Stimulated activated naive CD8-positive, alpha-beta T cell treated with anti-CD3 and anti-CD28 coated beads, Interleukin-15, Interleukin-2, amounts not matched to agents 100 U/mL and 50 U/mL, for 24 hours (primary cell): ENCODE measurements around the gene PSMC4.
A peak's percentile ranks its signal among the peaks of the same experiment; 100 is the strongest.
"Not testable (repeated sequence)": the region's sequence is repeated elsewhere in the genome, so short reads cannot be mapped to it uniquely, and the experiment has no call there.

ENCODE experiments used
- ATAC-seq: fragments of 150-1000 bp; cut with Tn5 transposase; one replicate; pipeline ENCODE4 v1.10.0; 2021
- DNase-seq: peaks from one replicate; pipeline ENCODE4 v3.0.0; 2021

Gene PSMC4

DNA sequence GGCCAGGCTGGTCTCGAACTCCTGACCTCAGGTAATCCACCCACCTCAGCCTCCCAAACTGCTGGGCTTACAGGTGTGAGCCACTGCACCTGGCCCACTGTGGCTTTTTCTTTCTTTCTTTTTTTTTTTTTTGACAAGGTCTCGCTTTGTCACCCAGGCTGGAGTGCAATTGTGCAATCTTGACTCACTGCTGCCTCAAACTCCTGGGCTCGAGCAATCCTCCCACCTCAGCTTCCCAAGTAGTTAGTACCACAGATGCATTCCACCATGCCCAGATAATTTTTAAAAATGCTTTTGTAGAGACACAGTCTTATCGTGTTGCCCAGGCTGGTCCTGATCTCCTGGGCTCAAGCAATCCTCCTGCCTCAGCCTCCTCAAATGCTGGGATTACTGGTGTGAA is 24.4 kb upstream of the PSMC4 start:
- ATAC-seq (no peak), DNase-seq (no peak)

DNA sequence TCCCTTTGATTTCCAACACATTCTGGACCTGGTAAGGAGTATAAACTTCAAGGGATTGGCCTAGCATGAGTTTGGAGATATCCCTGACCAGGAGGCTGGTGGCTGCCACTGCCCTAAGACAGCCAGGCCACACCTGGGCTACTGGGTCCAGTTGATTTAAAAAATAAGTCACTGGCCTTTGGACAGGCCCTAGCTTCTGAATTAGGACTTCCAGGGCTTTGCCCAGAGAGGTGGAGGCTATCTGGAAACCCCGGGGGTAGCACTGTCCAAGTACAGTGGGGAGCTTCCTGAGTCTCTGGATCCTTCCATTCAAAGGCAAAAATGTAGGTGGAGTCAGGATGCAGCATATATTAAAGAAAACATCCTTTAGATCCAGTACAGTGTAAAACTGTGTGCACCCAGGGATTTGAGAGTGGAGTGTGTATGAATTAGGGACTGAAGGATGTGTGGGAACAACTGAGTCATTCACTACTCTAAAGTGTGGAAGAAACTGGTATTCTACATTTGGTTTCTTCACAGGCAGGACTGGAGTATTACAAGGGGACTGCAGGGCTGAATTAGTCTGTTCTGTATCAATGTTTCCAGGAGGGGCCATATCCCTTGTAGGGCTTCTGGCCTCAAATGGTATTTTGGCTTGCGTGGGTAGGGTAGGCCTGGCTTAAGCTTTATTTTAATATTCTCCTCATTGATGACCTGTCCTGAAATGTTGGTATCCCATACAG is 21.8 kb upstream of the PSMC4 start:
- DNase-seq (peak; percentile 16), ATAC-seq (peak; percentile 87)

GRCh38 chr19:39951065-39951650 is 19.8 kb upstream of the PSMC4 start:
- ATAC-seq (no peak), DNase-seq (peak; percentile 4)

GRCh38 chr19:39951686-39952085 is 19.3 kb upstream of the PSMC4 start:
- DNase-seq (peak; percentile 25), ATAC-seq (no peak)

- ATAC-seq (no peak), DNase-seq (peak; percentile 6)
These were observed 17.1 kb upstream of the PSMC4 start for GRCh38 chr19:39953915-39954314.

DNA sequence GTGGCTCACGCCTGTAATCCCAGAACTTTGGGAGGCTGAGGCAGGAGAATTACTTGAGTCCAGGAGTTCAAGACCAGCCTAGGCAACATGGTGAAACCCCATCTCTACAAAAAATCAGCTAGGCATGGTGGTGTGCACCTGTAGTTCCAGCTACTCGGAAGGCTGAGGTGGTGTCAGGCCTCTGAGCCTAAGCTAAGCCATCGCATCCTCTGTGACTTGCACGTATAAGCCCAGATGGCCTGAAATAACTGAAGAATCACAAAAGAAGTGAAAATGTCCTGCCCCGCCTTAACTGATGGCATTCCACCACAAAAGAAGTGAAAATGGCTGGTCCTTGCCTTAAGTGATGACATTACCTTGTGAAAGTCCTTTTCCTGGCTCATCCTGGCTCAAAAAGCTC is 13.1 kb upstream of the PSMC4 start:
- DNase-seq: peak; percentile 2

GRCh38 chr19:39958942-39959341 is 12.0 kb upstream of the PSMC4 start:
- peak; percentile 35 for ATAC-seq
- DNase-seq: peak; percentile 6

More for the DNA sequence above, 13.1 kb upstream of the PSMC4 start:
- not testable (repeated sequence) for ATAC-seq

- DNase-seq: peak; percentile 6
- ATAC-seq: not testable (repeated sequence)
These were observed 11.6 kb upstream of the PSMC4 start for GRCh38 chr19:39959407-39959806.

DNA sequence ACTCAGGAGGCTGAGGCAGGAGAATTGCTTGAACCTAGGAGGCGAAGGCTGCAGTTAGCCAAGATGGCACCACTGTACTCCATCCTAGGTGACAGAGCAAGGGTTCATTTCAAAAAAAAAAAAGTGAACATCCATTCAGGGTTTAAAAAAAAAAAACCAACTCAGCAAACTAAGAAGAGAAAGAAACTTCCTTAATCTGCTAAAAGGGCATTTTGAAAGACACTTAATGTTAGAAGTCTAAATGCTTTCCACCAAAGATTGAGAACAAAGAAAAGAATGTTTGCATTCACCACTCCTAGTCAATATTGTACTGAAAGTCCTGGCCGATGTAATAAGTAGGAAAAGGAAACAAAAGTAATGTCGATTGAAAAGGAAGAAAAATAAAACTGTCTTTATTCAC is 7.1 kb upstream of the PSMC4 start:
- no peak for ATAC-seq

DNA sequence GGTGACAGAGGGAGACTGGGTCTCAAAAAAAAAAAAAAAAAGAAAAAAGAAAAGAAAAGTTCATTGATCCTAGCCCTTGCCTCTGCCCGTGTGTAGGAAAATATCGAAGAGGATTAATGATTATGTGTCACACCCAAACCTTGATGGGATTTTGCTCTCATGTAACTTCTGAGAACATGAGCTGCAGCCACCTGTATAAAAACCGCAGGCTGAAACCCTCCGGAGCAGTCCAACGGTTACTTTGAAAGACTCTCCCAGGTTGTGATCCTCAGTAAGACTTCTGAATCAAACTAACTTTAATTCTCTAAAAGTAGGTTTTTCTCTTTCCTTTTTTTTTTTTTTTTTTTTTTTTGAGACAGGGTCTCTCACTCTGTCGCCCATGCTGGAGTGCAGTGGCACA is 4.3 kb upstream of the PSMC4 start:
- peak; percentile 1 for DNase-seq
- ATAC-seq: no peak

More for the DNA sequence above, 7.1 kb upstream of the PSMC4 start:
- no peak for DNase-seq

- ATAC-seq: no peak
- peak; percentile 2 for DNase-seq
These were observed 3.4 kb upstream of the PSMC4 start for GRCh38 chr19:39967561-39967960.

DNA sequence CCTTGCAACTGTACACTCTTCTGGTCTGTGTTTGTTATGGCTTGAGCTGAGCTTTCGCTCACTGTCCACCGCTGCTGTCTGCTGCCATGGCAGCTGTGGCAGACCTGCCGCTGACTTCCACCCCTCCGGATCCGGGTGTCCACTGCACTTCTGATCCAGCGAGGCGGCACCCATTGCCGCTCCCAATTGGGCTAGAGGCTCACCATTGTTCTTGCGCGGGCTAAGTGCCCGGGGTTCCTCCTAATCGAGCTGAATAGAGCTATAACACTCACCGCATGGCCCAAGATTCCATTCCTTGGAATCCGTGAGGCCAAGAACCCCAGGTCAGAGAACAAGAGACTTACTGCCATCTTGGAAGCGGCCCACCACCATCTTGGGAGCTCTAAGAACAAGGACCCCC is 2.2 kb upstream of the PSMC4 start:
- DNase-seq (peak; percentile 2), ATAC-seq (no peak)

DNA sequence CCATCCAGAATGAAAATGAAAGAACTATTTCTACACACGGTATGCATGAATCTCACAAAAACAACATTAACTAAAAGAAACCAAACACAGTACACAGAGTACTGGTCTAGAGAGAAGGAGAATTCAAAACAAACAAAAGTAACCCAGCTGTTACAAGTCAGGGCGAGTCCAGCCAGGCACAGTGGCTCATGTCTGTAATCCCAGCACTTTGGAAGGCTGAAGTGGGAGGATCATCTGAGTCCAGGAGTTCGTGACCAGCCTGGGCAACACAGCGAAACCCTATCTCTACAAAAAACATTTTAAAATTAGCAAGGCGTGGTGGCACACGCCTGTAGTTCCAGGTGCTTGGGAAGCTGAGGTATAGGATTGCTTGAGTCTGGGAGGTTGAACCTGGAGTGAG is 1.7 kb upstream of the PSMC4 start:
- DNase-seq (peak; percentile 5), ATAC-seq (no peak)

- ATAC-seq (no peak), DNase-seq (peak; percentile 12)
These were observed 1.1 kb upstream of the PSMC4 start for GRCh38 chr19:39969681-39970424.

GRCh38 chr19:39970425-39970674 is 615 bp upstream of the PSMC4 start:
- DNase-seq: no peak
- no peak for ATAC-seq

GRCh38 chr19:39971380-39972035 is 543 bp downstream of the PSMC4 start:
- ATAC-seq (no peak), DNase-seq (peak; percentile 29)

- ATAC-seq: no peak
- DNase-seq: peak; percentile 1
These were observed 3.6 kb downstream of the PSMC4 start for GRCh38 chr19:39974377-39975155.

DNA sequence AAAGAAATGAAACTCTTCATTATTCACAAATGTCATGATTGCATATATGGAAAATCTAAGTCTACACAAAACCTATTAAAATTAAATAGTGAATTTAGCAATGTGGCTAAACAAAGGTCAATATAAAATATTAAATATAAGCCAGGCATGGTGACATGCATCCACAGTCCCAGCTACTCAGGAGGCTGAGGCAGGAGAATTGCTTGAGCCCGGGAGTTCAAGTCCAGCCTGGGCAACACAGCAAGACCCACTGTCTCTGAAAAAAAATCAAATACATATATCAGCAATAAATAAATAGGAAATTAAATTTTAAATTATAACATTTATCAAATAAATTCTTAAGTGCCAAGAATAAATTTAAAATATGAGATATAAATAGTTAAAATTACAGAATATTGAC is 11.9 kb downstream of the PSMC4 start:
- DNase-seq (no peak), ATAC-seq (no peak)

DNA sequence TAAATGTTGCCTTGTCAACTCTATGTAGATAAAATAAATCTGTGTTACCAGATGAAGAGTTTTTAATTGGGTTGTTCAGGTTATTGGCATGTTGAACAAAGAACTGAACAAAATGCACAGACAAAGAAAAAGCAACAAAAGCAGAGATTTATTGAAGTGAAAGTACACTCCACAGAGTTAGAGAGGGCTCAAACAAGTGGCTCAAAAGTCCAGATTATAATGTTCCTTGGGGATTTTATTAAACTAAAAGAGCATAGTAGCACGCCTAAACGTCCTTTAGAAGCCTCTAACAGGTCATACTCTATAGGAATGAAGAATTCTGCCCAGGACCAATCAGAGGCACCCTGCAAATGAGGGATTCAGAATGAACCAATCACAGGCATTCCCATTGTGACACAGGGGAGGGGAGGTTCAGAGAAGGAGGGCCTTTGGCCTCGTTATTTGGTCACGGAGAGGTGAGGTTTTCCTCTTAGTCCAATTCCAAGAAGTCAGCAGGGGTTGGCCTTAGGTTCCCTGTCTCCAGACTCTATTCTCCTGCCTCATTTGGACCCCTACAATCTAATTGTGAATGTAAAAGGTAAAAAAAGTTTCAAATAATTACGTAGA is 12.8 kb downstream of the PSMC4 start:
- DNase-seq (no peak), ATAC-seq (no peak)

GRCh38 chr19:39986643-39987042 is 15.7 kb downstream of the PSMC4 start:
- DNase-seq: no peak
- no peak for ATAC-seq

GRCh38 chr19:39987167-39987566 is 16.2 kb downstream of the PSMC4 start:
- ATAC-seq: no peak

DNA sequence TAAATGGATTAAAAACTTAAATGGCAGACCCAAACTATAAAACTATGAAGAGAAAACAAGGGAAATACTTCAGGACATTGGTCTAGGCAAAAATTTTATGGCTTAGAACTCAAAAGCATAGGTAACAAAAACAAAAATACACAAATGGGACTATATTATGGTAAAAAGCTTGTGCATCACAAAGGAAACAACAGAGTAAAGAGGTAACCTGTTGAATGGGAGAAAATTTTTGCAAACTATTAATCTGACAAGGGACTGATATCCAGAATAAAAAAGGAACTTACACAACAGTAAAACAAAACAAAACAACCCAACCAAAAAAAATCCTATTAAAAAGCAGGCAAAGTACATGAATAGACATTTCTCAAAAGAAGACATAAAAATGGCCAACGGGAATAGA is 16.6 kb downstream of the PSMC4 start:
- ATAC-seq: no peak

More at GRCh38 chr19:39987167-39987566, 16.2 kb downstream of the PSMC4 start:
- no peak for DNase-seq

More for the DNA sequence above, 16.6 kb downstream of the PSMC4 start:
- no peak for DNase-seq
